NCI-H1048 (cell line): Measurements from ENCODE around the gene FAM240A.

Source experiments
- DNase-seq: peaks from one replicate; lab custom pipeline; 2025; lab: John Stamatoyannopoulos, UW

Gene FAM240A

DNA sequence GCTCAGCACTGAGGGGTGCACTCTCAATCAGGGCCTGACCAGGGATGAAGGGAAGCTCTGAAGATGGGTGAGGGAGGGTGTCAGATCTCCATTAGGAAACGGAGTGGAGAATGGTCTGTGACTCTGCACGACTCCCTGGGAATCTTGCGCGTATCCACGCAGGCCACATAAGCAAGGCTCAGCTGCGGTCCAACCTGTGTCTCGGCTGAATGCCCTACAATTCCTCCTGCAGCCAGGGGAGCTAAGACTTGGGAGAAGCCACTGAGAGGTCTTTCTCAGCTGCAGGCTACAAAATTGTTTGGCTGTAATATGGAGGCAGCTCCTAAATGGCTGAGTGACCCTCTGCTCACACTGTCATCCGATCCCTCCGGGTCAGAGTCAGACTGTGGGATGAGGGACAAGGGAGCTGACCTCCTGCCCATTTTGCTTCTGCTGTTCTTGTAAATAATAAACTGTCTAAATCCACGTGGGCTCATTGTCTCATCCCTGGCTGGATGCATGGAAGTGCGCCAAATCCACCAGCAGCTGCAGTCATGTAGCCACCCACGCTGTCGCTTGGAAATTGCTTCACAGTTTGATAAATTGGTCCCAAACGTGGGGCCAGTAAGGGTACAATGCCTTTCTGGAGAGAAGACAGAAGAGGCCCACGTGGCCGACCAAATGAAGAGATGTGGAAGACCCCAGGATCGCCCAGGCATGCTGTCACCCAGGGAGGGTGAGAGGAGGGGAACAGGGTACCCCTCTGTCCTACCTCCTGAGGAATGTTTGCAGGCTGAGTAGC is 50.6 kb downstream of the FAM240A start:
- DNase-seq = no peak

GRCh38 chr3:46663591-46664135 is 51.3 kb downstream of the FAM240A start:
- no peak for DNase-seq

- no peak for DNase-seq
Observed at GRCh38 chr3:46664188-46664970, 52.1 kb downstream of the FAM240A start.

DNA sequence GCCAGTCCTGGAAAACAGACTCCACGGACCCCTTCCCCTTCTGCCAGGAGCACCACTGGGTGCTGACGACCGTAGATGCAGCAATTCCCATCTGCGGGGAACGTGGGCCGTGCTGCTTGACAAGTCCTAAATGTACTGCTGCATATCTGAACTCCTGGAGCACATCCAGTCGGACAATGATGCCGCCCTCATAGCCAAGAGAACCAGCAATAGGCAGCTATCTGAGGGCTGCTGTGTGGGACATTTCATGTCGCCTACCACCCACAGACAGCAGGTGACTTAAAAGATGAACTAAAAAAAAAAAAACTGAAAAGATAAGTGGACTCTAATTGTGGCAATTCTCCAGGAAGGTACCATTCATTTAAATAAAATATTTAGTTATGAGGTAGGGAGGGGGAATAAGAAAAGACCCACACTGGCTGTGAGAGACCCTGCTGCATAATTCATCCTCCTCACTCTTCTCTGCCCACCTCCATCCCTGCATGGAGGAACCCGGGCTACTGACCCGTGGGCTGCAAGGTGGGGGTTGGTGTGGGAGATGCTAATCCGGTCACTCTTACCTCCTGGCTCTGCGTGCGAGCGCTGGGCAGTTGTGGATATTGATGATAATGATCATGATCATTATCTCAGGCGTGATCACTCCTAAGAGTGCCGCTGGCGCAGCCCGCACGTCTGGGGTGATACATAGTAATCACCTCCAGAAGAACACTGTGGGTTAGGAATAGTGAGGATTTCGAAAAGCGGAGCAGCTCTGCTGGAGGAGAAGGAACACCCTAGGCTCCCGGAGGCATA is 52.8 kb downstream of the FAM240A start:
- DNase-seq = no peak

DNA sequence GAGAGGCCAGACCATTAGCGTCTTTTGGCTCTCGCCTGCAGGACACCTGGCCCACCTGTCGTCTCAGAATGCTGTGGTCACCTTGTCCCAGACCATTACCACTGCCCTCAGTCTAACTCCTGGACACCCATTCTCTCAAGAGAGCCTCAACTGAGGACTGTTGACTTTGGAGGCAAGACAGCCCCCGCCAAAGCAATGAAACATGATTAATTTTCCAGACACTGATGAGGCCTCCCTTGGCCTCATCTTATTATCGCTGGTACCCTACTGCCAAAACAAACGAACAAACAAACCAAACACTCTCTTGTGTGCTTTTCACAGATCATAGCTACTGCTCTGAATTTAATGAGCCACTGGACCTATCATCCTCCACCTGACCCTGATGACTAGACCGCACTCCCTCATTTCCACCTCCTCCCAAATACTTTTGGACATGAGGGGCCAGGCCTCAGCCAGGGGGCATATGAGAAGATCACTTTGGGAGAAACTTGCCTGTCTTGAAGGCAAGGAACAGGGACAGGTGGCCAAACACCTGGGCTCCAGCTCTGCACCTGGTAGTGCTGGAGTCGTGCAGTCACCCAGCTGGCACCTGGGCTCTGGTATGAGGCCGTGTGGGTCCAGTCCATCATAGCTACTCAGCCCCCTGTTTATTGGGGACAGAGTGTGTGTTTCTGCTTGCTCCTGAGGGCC is 53.6 kb downstream of the FAM240A start:
- no peak for DNase-seq

- no peak for DNase-seq
Observed at GRCh38 chr3:46666453-46666845, 54.1 kb downstream of the FAM240A start.

DNA sequence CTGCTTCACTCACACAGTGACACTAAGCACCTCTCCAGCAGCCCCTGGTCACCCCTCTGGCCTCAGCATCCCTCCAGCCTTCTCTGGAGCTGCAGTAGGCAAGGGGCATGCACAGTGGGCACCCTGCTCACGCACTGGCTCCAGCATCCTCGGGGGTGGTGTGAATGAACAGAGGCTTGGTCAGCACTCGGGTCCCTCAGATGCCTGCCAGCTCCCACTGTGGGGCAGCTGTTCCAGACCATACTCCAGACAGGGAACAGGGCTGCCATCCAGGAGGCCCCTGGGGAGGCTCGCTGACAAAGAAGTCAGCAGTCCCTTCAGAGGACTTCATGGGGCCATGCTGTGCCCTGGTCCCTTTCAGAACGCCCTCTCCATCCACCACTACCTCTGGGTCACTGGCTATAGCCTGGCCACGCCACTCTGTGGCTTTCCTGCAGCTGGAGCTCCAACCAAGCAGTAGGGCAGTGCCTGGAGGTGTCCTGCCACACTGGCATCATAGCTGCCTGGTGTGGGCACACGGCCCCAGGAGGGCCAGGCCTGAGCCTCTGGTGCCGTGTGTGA is 54.8 kb downstream of the FAM240A start:
- no peak for DNase-seq

- no peak for DNase-seq
Observed at GRCh38 chr3:46667657-46668056, 55.3 kb downstream of the FAM240A start.

- no peak for DNase-seq
Observed at GRCh38 chr3:46668116-46668515, 55.8 kb downstream of the FAM240A start.

- no peak for DNase-seq
Observed at GRCh38 chr3:46668591-46668990, 56.3 kb downstream of the FAM240A start.

DNA sequence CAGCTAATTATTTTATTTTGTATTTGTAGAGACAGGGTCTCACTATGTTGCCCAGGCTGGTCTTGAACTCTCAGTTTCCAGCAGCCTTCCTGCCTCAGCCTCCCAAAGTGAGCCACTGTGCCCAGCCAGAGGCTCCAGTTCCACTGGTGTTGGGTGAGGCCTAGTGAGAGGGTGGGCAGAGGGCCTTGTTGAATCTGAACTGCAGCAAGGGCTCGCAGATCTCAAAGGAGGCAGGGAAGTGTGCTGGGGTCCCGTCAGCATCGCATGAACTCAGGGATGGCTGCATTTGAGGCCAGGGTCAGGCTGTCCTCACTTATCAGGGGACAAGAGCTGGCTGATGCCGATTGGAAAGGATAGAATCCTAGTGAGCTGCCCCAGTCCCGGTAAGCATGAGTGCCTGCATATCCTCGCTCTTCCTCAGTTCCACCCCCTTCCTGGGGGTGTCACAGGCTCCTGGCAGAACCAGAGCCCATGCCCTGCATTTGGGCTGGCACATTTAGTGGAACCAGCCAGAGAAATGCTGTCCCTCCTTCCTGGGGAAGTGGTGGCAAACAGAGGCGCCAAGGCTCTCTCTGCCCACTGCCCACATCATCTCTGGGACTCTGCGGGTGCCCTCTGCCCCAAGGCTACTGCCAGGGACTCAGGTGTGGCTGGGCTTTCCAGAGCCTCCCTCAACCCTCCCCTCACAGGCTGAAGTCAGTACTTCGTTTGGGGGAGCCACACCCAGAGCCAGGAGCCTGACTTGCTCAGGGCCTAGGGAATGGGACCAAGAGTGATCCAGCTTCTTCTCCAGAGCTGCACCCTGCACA is 57.1 kb downstream of the FAM240A start:
- DNase-seq = no peak

DNA sequence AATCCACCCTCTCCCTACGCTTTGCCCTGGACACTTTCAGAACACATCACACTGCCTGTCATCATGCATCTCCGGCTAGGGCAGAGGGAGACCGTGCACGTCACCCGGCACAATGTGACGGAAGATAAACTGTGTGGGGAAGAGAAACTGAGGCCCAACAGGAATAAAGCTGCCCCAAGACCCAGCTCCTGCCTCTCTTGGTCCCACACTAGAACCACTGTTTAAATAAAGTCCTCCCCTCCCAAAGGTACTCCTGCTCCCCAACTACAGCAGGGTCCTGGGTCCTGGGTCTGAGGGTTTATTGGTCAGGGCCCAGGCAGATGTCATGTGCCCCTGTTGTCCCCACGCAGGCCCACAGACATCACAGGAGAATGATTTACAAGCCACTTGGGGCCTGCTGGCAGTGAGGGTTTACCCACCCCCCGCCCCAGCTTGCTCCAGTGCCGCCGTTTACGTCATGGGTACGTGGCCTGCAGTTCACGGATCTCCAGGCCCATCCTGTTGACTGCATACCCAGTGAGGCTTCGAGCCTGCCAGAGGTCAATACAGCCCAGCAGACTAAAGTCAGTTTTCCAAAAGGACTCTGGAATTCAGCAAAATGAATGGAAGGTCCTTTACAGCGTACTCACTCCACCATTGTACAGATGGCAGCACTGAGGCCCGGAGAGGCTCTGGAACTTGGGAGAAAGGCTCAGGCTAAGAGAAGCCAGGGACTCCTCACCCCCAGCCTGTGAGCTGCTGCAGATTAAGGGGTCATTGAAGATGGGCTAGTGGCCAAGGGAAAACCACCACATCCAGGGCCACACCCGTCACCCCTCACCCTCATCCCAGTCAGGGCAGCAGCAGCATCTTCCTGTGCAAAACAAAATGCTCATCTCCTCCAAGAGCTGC is 57.9 kb downstream of the FAM240A start:
- no peak for DNase-seq

- DNase-seq = no peak
Observed at GRCh38 chr3:46670891-46671427, 58.6 kb downstream of the FAM240A start.

DNA sequence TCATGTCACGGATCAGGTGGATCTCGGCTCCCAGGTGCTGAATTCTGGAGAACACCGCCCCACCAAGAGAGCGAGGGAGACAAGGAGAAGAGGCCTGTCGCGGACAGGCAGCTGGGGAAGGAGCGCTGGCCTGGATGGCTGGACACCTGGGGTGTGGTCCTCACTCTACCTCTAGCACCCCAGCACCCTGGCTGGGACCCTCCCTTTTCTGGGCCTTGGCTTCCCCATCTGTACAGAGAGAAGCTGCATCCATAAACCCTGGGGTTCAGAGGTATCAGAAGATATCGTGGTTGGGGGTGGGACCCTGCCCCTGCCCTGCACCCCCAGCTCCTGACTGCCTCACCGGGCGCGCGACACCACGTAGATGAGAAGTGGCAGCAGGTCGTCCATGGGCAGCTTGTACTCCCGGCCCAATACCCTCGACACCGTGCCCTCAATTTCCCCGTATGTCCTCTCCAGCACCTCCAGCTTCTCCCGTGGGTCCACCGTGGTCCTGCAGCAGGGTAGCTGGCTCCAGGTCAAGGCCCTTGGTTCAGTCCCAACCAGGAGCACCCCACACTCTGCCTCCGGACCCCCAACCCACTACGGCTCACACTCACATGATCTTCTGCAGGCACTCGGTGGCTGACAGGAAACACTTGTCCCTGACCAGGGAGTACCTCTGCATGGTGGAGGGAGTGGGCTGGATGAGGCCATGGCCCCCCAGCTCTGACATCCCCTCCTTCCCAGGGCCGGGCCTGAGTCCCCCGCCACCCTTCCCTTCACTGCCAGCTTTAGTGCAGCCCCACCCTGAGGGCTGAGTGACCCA is 59.4 kb downstream of the FAM240A start:
- DNase-seq = no peak

DNA sequence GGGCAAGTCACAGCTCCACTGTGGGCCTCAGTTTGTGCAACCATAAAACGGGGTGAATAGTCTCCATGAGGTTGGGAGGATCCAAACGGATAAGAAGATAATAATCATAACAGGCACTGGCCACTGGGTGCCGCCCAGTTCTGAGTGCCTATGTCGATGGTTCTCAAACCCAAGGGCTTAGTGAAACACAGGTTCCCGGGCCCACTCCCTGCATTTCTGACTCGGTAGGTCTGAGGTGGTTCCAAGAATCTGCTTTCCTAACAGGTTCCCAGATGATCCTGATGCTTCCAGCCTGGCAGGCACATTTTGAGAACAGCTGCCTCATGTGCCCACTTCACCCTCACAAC is 60.0 kb downstream of the FAM240A start:
- DNase-seq = no peak

DNA sequence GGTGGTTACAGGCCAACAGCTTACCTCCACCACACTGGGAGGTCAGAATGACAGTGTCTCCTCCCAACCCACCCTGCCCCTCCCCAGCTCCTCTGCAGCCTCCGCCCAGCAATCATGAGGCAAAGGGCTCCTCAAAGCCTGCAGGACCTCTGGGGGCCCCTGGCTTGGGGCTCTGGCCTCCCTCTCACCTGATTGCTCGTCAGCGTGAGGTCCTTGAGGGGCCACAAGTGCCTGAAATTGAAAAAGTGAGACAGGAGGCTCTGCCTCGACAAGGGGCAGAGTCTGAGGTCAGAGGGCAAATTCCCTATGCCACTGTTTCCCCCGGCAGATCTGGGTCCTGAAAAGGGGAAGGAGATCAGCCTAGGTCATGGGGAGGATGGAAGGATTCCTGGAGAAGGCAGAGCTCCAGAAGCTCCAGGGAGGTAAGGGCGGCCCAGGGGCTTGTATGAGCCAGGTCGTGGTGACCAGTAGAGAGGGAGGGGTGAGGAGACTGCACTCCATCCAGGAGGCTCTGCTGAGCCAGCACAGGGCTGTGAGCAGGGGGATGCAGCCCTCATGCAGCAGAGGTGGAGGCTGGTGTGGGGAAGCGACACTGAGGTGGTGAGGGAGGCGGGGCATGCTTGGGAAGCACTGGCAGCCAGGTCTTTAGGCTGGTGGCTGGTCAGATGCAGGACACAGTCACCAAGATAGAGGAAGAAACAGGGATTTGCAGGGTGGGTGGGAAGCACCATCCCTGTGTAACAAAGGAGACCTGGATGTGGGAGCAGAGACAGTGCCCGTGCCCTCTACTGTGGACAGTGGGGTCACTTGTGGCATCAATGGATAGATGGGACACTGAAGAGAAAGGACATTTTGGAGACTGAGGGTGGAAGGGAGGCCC is 61.1 kb downstream of the FAM240A start:
- no peak for DNase-seq

GRCh38 chr3:46674031-46674845 is 61.9 kb downstream of the FAM240A start:
- DNase-seq = no peak
